ENCODE results near the gene TRAFD1.

- TF ChIP-seq CTCF (conservative IDR thresholded peaks at IDR 0.05; ENCODE audit: low read depth, low read length) (no peak), EZH2 (IDR thresholded peaks at IDR 0.05; ENCODE audit: borderline replicate concordance, low read depth, low read length, poor library complexity, severe bottlenecking) (no peak)
Observed at GRCh38 chr12:112121780-112122565, 3.4 kb upstream of the TRAFD1 start.

All from A673 (cell line).